Panc1 (cell line): ENCODE measurements around the gene SFT2D2.

Source experiments
- SIN3A ChIP-seq: IDR thresholded peaks from 2 replicates; pipeline ENCODE4 v1.6.1; 2012; ENCODE audit warnings: low read depth, mild to moderate bottlenecking, low read length, moderate library complexity, borderline replicate concordance; ENCODE audit not compliant: insufficient read depth
- TF ChIP-seq, protein P1 (sequence below): fragments of 450-650 bp; IDR thresholded peaks from 2 replicates; pipeline ENCODE4 v1.5.1; 2017; ENCODE audit warnings: mild to moderate bottlenecking
- TF ChIP-seq, protein P2 (sequence below), 2 experiments: IDR thresholded peaks; 2 replicates each; pipeline ENCODE4 v1.6.1; 2011 to 2012; ENCODE audit warnings: low read depth in 2 of 2, control low read depth in 1 of 2, low read length in 1 of 2, mild to moderate bottlenecking in 1 of 2, moderate library complexity in 1 of 2; ENCODE audit not compliant: insufficient read depth in 1 of 2

DNA sequence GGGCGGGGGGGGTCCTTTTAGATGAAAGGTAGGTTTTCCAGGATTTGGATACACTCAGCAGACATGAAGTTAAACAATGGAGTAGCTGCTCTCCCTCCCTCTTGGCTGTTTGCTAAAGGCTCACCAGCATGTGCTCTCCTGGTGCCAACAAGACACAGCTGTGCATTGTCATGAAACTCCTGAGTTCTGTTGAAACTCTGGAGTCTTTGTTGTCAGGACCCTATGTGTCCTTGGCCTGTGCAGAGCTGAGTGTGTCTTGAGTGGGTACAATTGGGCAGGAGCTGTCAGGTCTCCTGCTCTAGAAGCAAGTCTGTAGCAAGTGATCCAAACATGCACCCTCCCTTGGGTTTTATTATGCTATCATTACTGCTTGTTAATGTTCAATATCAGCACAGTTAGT lies 67.6 kb downstream of the SFT2D2 start:
- TF ChIP-seq, protein P1, sequence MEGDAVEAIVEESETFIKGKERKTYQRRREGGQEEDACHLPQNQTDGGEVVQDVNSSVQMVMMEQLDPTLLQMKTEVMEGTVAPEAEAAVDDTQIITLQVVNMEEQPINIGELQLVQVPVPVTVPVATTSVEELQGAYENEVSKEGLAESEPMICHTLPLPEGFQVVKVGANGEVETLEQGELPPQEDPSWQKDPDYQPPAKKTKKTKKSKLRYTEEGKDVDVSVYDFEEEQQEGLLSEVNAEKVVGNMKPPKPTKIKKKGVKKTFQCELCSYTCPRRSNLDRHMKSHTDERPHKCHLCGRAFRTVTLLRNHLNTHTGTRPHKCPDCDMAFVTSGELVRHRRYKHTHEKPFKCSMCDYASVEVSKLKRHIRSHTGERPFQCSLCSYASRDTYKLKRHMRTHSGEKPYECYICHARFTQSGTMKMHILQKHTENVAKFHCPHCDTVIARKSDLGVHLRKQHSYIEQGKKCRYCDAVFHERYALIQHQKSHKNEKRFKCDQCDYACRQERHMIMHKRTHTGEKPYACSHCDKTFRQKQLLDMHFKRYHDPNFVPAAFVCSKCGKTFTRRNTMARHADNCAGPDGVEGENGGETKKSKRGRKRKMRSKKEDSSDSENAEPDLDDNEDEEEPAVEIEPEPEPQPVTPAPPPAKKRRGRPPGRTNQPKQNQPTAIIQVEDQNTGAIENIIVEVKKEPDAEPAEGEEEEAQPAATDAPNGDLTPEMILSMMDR = no peak
- TF ChIP-seq SIN3A = no peak
- TF ChIP-seq, protein P2, sequence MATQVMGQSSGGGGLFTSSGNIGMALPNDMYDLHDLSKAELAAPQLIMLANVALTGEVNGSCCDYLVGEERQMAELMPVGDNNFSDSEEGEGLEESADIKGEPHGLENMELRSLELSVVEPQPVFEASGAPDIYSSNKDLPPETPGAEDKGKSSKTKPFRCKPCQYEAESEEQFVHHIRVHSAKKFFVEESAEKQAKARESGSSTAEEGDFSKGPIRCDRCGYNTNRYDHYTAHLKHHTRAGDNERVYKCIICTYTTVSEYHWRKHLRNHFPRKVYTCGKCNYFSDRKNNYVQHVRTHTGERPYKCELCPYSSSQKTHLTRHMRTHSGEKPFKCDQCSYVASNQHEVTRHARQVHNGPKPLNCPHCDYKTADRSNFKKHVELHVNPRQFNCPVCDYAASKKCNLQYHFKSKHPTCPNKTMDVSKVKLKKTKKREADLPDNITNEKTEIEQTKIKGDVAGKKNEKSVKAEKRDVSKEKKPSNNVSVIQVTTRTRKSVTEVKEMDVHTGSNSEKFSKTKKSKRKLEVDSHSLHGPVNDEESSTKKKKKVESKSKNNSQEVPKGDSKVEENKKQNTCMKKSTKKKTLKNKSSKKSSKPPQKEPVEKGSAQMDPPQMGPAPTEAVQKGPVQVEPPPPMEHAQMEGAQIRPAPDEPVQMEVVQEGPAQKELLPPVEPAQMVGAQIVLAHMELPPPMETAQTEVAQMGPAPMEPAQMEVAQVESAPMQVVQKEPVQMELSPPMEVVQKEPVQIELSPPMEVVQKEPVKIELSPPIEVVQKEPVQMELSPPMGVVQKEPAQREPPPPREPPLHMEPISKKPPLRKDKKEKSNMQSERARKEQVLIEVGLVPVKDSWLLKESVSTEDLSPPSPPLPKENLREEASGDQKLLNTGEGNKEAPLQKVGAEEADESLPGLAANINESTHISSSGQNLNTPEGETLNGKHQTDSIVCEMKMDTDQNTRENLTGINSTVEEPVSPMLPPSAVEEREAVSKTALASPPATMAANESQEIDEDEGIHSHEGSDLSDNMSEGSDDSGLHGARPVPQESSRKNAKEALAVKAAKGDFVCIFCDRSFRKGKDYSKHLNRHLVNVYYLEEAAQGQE (IDR thresholded peaks at IDR 0.05; ENCODE audit: insufficient read depth in 1 of 2, low read depth in 2 of 2, low read length in 1 of 2) = no peak
